ENCODE data around the gene PITPNM3.

The PITPNM3 gene

DNA sequence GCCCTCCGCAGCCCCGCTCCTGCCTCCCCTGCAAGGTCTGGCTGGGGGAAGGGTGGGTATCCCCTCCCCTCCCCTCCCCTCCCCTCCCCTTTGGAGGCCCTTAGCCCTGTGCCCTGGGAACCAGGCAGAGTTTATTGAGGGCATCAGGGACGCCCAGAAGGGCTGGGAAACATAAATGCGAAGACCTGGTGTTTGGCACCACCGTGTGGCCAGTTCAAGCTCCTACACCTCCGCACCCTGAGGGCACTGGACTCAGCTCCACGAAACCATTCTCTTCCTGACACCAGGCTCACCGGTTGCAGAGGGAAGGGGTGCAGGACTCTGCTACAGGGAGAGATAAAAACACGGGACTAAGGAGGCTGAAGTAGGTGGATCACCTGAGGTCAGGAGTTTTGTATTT is 120.4 kb downstream of the PITPNM3 start:
- DNase-seq: peak; percentile 70

DNA sequence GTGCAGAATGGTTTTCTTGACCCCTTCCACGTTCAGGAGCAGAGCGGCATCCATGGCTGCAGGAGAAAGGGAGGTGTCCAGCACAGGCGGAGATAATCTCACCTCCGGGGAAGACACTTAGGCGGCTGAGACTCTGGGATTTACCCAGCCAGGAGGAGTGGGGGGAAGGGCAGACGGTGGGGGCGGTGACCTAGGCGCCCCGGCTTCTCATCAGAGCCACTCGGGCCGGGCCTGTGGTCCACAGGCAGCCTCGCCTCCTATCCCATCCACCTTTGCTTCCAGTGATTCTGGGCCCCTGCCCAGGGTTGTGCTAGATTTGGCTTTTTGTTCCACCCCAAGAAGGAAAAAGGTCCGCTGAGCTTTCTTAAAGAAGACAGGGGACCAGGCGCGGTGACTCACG is 121.3 kb downstream of the PITPNM3 start, which contains the start of gene AIPL1:
Gene AIPL1, minus strand, starts transcription at position 71 of the 400 bp plus-strand sequence. Its CDS starts 17 bp downstream, at position 54.
- DNase-seq: no peak

DNA sequence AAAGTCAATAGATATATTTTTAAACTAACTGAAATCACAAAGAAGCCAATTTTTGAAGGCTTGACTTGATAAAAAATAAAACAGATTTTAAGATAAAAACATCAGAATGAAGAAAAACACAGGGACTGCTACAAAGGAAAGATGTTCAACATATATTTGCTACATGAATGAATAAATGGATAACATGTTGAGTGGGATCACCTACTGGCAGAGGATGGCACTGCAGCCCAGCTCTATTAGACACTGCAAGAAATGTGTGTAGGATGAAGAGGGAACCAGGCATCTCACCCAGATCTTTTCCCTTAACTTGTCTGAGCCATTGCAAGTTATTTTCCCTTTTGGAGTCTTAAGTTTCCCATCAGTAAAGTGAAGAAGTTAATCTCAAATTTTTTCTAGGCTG is 125.6 kb downstream of the PITPNM3 start:
- peak; percentile 14 for DNase-seq

DNA sequence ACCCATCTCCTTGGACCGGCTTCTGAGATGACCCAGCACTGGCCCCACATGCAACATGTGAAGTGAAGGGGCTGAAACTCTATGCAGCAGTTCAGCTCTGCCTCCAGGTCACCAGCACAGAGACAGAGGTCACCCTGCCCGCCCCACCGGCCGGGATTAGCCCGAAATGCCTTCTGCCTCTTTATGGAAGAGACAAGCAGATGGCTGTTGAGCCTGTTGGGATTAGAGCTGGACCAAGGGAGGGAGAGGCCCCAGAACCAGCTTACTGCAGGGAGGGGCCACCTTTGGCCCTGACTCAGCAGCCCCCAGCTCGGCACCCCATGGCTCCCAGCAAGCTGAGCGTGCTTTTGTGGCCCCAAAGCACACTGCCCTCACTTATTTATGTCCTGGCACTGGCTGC is 127.1 kb downstream of the PITPNM3 start:
- DNase-seq: no peak

DNA sequence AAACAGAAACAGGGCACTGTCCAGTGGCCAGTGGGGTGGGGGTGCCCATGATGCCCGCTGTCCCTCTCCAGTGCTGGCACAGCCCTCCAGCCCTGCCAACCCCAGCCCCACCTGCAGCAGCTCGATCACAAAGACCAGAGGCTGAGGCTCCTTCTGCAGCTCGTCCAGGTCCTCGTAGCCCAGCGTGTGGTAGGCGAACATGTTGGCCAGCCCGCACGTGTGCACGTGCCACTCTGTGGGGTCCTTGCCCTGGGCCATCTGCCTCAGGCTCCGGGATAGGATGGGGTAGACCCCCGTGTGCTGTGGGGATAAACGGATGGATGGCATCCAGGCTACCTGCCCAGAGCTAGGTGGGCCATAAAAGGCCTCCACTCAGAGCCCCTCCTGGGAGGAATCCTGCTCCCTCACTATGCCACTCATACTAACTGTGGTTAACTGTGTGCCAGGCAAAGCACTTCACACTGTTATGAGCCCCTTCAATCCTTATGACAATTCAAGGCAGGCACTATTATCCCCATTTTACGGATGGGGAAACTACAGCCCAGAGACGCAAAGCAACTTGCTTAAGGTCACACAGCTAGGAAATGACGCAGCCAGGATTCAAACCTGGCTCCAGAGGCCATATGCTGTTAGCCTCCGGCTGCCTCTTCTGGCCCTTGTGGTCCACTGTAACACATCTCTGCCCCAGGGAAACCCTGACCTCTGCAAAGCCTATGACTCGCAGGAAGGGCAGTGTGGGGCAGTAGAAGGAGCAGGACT is 128.0 kb downstream of the PITPNM3 start:
- no peak for DNase-seq

DNA sequence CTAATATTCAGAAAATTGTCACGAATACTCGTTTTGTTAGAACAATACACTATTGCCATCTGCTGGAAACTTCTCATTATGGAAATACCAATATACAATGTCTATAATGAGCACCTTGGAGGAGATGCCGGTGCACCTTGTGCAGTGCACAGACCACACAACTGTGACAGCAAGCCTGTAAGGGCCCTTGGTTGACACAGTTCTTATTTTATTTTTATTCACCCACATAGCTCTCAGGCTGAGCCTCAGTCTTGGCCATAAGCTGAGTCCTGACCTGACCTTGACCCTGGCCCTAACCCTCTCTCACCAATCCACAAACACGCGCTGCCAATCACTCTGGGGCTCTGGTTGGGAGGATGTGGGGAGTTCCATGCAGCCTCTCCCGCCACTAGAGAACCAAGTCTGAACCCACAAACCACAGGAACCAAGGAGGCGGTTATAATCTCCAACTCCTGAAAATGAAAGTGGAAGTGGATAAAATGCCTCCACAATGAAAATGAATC is 129.0 kb downstream of the PITPNM3 start:
- DNase-seq: peak; percentile 66

DNA sequence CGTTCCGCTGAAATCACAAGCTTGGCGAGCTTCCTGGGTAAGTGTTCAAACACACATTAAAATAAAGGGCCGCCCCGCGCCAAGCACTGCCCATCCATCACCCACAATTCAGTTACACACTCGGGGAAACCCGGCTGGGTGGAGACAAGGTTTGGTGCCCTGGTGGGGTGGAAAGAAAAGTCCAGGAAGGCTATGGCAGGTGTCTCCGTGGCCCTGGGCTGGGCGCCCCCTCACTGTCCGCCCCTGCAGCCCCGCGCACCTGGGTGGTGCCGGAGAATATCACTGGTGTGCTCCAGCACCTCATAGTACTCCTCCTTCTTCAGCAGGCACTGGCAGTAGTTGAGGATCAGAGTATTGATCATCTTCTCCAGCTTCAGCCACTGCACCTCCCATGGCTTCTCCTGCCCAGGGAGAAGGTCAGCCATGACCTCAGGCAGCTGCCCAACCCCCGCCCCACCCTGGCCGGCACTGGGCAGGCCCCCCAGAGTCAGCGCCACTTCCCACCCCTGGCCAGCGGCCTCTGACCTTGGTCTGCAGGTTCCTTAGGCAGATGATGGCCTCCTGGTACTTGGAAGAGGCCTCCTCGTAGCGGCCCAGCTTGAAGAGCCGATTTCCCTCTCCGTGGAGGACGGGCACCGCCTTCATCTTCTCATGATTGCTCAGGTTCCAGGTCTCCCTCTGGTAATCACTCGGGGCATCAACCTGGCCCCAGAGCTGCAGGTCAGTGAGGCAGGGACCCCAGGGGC is 129.8 kb downstream of the PITPNM3 start:
- no peak for DNase-seq

DNA sequence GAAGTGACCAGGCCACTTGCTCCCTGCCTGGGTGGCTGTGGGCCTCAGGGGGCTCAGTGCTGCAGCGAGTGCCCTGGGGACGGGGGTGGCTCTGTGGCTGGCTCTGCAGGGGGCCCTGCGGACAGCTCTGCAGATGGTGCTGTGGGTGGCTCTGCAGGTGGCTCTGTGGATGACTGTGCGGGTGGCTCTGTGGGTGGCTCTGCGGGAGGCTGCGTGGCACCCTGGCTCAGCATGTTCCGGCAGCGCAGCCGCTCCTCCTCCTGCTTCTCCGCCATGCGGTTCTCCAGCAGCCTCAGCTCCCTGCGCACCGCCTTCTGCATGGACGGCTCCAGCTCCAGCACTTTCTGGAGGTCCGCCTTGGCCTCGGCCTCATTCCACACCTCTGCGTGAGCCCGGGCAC is 130.9 kb downstream of the PITPNM3 start:
- no peak for DNase-seq

DNA sequence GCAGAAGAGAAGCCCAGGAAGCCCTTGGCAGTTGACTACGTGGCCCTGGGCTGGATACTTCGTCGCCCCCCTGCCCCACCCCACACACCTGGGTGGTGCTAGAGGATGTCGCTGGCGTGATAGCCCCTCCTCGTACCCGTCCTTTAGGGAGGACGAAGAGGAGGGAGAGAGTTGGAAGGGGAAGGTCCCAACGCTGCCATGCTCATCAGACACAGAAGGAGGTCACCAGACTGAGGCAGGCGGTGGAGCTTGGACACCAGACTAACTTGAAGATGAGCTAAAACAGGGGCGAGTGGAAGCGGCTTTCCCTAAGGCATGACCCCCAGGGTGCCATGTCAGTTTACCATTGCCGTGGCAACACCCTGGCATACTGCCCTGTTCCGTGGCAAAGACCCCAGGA is 132.4 kb downstream of the PITPNM3 start:
- DNase-seq: no peak

DNA sequence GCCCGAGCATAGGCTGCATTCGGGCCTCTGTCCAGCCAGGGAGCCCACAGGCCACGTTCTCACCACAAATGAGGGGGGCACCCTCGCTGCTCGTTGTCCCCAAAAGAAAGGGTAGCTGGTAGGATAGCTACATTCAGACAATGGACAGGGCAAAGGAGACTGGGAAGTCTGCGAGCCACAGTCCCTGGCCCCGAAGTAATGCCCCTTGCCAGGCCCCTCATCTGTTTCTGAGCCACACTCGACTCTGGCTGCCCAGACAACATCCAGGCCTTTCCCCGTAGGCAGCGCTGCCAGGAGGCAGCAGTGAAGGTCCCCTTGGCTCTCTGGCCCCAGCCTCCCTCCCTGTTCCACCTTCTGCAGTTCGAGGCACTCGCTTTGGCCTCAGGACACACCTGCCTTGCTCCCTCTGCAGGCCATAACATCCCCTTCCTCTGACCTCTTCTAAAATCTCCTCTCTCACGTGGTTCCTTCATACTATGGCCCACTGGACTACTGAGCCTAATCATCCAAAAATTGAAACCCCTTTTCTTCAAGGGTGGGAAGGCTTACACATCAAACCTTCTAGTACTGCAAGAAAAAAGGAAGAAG is 133.6 kb downstream of the PITPNM3 start:
- DNase-seq: no peak

DNA sequence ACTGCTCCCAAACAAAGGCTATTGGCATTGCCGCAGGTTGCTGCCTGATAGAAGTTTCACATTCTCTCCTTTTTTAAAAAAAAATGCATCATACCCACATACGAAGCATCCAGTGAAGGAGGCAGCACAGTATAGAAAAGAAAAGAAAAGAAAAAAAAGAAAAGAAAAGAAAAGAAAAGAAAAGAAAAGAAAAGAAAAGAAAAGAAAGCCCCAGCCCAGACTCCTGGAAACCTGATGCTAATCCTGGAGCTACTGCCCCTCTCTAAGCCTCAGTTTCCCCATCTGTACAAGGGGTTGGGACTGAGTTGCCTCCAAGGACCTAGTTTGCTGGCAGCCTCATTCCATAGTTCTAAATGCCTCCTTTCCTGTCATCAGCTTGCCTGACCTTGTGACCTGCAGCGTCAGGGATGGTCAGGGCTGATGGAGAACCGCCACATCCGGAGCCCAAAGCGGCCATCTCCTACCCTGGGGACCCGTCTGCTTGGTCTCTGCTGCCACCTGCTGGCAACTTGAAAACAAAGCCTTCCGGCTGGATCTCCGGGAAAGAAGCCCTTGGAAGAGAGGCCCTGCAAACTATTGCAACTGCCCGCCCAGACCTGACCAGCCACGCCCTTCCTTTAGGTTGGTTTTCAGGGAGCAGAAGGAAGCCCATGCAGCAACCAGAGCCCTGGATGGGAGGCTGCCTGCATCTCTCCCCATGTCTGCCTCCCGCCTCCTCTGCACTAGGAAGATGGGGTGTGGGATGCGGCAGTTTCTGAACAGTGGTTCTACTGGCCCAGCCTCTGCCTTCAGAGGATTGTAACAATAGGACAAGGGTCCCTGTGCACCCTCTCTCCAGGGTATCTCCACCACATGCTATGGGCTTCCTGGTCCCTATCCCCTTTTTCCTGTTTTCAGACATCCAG is 134.4 kb downstream of the PITPNM3 start:
- DNase-seq: peak; percentile 73

DNA sequence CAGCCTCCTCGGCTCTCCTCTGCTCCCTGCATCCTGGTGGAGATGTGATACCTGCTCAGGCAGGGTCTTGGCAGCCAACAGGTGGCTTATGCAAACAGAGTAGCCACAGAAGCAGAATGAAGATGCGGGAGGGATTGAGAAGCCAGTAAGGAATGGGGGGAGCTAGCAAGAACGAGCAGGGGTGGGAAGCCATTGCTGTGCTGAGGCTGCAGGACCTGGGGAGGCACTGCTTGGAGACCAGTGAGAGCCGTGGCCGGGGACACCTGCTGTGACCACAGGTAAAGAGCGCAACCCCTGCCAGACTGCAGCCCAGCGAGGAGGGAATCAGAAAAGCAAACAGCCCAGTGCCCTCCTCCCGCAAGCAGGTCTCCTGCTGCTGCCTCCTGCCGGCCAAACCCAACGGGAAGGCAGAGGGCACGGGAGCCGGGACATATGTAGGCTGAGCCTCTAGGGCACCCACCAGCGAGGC is 136.1 kb downstream of the PITPNM3 start:
- DNase-seq: no peak

DNA sequence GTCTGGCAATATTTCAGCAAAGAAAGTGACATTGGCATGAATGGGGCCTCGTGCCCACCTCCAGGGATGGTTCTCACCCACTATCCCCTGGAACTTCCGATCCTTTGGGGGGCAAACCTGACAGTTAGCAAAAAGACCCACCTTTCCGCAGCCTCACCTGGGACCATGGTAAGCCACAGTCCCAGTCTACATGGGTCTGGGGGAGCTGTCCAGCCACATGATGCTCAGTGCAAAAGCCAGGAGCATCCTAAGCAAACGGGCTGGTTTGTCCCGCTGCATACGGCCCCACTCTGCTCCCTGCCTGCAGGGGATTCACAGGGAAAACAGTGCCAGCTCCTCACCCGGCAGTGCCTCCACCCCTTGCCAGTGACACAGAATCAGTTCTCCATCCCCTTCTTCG is 140.7 kb downstream of the PITPNM3 start:
- DNase-seq: no peak

DNA sequence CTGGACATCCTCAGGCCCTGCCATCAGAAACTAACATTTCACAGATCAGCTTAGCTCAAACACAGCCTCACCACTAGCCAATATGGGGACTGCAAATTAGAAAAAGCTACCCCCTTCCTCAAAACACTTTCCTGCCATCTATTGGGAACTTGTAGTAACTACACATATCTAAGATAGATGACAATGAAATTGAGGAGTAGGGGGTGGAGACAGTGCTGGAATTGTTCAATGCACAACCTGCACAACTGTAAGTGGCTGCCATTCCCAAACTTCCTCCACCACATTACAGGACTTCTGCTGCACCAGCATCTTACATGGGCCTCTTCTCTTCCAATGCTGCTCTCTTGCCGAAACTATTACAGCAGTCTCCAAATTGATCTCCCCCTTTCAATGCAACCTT is 143.3 kb downstream of the PITPNM3 start:
- DNase-seq: peak; percentile 19

DNA sequence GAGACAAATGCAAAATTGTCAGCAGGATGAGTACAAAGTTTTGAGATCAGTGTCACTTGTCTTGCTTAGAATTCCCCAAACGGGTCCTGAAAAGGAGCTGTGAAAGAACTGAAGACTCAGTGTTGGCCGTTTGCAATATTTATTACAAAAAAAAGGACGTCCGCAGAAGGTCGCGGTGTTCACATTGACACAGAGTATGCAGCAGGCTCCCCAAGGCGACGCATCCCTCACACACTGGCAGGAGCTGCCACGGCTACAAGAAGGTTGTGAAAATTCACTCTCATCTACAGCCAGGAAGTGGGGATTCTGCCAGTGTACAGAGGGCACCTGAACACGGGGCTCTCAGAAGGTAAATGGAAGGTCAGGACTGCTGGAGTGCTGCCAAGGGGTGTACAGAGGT is 147.6 kb downstream of the PITPNM3 start:
- no peak for DNase-seq

DNA sequence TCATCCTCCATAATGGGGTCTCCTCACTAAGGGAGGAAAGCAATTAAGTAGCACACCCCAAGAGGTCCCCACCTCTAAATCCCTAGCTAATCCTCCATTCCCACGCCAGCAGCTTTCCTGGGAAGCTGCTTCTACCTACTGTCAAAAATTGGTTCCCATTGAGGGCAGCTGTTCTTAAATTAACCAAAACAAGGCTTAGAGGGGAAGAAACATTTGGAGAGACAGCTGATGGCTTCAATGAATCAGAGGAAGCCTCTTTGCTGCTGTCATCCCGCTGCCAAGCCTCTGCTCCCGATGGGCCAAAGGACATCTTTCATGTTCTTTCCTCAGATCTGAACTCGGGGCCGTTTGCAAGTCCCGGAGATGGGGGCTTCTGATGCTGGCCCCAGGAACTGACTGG is 148.1 kb downstream of the PITPNM3 start:
- DNase-seq: no peak

DNA sequence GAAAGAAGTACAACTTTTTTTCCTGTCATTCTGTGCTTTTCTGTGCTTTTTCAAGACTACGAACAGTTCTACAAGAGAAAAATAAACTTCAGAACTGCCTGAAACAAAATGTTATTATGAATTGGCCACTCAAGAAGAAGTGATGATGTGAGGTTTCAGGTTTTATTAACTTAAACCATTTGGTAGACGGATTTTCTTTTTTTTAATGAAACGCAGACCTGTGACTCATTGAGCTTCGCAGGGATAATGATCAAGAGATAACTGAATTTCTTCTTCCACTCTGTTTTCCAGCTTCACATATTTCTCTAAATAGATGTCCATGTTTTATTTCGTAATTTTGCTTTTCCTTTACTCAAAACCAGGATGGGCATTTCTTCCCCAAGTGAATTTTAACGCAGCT is 154.1 kb downstream of the PITPNM3 start:
- DNase-seq: no peak

All from CD4-positive, alpha-beta T cell treated with Interleukin-17A for 1 hour (primary cell).